HG02623 (cell line): ENCODE data around the gene PARD3B.

Experiments
- ATAC-seq: cut with Tn5 transposase; IDR thresholded peaks from one replicate; pipeline ENCODE4 v1.9.1; 2021; ENCODE audit warnings: moderate library complexity; ENCODE audit not compliant: unreplicated experiment

Gene PARD3B

GRCh38 chr2:205091411-205091810, 546.1 kb downstream of the PARD3B start:
- no peak for ATAC-seq

- ATAC-seq, result no peak
Measured at GRCh38 chr2:205094031-205094430, 548.8 kb downstream of the PARD3B start.

GRCh38 chr2:205103699-205104098, 558.4 kb downstream of the PARD3B start:
- no peak for ATAC-seq

- no peak for ATAC-seq
Measured at GRCh38 chr2:205107810-205108209, 562.5 kb downstream of the PARD3B start.

GRCh38 chr2:205115511-205115910, 570.2 kb downstream of the PARD3B start:
- ATAC-seq, result no peak

GRCh38 chr2:205117125-205117524, 571.9 kb downstream of the PARD3B start:
- no peak for ATAC-seq

DNA sequence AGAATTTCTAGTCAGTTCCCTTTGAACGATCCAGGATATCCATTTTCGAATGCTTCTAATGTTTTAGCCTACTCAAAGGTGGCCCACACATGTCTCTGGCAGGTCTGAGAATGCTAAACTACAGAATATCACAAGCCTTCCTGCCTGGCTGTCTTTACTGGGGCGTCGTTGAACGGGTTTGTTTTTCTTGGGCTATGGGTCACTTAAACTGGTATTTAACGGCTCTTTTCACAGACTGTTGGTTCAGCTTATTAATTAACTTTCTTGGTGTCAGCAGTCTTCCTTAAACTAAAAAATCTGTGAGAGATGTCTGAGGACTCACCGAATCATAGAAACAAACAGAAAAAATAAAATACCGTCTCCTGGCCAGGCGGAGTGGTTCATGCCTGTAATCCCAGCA, 573.9 kb downstream of the PARD3B start:
- ATAC-seq, result no peak

DNA sequence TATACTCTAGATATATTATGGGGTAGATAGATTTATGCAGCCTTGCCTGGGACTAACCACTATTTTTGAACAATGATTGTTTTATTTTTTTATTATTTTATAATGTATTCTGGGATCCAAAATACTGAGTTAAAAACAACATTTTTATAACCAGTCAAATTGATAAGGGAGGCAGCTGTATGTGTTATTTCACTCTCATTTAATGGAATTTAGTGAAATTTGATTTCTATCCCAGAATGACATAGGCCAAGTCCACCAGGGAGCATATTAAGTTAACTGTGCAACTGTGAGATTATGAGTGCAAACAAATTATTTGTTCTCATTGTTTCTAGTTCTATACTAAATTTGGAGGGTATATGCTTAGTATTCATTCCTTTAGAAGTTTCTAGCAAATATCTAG, 583.5 kb downstream of the PARD3B start:
- ATAC-seq, result no peak

DNA sequence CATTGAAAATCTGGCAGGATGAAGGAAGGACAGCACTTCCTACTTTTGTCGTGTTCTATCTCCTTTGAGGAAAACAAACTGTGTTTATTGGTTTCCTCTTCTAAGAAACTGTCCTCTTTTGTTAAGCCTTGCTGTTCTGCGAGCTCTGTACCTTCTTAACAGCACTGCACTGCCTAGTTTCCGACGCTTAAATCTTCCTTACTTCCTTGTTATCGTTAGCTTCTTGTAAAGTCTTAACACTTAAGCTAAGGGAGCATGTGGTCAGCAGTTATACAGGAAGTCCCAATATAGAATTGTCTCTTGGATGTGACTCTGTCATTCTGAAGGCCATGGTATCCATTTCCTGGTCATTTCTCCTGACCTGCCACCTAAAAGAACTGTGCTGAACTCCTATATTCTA, 584.3 kb downstream of the PARD3B start:
- no peak for ATAC-seq

DNA sequence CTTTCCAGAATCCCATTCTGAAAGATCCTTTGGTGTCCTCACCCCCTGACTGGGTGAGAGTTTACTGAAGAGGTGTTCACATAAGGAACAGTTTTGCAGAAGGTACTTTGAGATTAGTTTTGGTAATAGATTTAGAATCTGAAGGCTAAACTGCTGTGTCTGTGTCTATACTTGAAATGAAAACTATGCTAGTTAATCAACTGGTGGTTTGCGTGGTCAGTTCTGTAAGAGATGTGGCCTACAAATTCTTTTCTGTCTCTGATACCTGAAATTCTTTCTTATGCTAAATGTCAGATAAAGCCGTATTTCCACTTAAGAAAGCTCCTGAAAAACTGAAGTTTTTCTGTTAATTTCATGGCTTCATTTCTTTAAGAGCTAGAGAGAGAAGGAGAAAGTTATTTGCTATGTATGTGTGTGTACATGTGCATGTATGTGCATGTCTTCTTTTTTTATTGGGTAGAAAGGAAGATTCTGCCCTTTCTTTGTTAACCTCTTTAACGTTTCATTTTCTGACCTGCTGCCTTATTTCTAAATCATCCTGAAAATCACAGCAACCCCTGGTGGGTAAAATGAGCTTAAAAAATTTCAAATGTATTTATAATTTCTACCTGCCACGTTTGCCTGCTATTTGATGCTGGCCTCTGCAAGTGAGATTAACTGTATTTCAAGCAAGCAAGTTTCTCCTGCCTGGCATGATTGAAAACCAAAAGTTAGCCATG, 585.0 kb downstream of the PARD3B start:
- no peak for ATAC-seq

DNA sequence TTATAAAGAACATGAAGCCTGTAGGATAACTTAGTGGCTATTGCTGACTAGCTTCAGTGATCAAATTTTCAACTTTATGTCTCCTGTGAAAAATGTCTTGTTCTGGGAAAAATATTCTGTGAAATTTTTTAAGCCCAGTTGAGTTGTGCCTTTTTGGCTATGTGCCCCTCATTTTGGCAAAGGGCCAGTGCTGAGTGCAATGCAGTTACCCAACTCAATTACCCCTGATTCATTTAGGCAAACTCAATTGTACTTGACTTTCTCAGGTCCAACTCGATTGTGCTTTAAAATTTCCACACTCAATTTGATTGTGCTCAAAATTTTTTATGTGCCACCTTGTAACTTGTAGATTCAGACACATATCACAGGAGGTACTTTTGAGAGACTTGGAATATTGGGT, 588.3 kb downstream of the PARD3B start:
- no peak for ATAC-seq

DNA sequence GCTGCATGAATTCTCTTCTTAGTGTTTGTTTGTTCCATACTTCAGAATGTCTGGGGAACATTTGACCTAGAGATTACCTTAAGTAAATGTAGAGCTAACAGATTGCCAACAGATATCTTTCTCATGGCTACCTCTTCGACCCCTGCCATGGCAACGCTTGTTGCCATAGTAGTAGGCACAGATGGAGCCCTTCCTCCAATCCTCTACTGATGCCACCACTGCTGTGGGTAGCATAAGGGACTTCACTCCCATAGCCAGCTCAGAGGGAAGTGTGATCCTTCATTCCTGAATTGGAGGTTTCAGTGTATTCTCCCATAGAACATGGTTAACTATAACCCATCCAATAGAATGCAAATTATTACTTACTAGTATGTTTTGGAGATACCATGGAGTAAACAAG, 593.5 kb downstream of the PARD3B start:
- no peak for ATAC-seq

DNA sequence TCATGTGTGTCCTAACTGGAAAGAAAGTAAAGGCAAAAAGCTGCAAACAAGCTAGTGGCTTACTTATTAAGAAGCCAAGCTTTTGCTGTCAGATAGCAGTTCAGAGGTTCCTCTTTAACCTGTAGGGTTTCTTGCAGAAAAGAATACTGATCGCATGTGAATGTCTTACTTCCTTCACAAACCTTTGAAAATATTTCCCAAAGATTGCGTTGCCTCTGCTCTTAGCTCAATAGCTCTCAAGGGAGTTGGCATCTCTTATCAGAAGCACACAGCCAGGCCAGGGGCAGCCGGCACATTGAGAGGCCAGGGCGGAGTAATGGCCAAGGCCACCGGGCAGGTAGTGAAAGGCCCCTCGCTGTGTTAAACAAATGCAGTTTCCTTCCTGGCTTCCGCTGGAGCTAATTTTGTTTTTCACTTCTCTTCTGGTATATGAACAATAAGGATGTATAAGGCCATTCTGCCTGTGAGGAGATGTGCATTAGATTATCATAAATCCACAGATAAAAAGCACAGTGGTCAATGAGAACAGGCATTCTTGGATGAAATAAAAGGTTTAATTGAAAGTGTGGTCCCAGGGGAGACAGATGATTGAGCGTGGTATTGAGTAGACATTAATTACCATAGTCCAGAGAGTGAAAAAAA, 594.7 kb downstream of the PARD3B start:
- ATAC-seq, result no peak

GRCh38 chr2:205141381-205141780, 596.1 kb downstream of the PARD3B start:
- ATAC-seq, result no peak

GRCh38 chr2:205145888-205146287, 600.6 kb downstream of the PARD3B start:
- no peak for ATAC-seq

DNA sequence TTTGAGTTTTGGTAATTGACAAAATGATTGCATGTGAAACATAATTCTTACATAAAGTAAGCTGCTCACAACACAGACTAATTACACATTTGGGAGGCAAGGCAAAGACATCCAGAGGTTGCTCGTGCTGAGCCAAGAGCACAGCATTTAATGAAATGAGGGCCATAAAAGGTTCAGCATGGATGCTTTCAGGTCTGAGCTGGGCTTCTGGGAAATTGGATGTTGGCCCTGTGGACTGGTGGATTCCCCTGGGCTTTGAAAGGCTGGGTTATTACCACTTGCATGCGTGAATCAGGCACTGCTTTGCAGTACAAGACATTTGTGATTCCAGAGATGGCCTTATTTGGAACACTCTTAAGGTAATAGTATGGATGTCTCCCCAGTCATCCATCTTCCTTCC, 603.5 kb downstream of the PARD3B start:
- ATAC-seq, result no peak

DNA sequence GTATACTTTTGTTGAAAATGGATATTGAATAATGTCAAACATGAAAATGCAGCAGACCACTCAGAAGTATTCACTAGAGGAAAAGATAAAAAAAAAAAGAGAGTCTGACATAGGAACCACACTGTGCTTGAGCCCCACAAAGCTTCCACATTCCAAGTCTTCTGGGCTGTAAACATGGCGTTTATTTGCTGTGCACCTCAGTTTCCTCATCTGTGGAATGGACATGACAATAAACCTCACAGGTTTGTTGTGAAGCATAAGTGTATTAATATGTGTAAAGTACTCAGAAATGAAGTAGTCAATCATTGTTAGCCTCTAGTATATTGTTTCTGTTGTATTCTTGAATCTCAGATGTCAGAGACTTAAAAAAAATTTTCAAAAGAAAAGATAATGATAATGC, 611.2 kb downstream of the PARD3B start:
- ATAC-seq, result no peak

DNA sequence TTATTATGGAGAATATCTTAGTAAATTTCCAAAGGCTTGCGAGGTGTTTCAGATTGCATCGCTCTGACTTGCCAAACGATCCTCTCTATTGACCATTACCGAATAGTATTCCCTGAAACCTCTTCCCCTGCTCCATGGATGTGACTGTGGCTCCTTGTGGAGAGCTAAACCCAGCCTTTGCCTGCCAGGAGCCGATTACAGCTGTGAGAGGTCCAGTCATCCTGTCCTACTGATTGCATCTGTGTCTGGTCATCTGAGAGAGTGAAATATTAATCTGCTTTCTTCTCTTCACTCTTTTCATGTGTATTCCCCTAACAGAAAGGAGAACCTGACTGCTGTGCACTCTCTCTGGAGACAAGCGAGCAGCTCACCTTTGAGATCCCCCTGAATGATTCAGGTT, 613.1 kb downstream of the PARD3B start:
- ATAC-seq, result no peak

- no peak for ATAC-seq
Measured at GRCh38 chr2:205161156-205161839, 616.0 kb downstream of the PARD3B start.

DNA sequence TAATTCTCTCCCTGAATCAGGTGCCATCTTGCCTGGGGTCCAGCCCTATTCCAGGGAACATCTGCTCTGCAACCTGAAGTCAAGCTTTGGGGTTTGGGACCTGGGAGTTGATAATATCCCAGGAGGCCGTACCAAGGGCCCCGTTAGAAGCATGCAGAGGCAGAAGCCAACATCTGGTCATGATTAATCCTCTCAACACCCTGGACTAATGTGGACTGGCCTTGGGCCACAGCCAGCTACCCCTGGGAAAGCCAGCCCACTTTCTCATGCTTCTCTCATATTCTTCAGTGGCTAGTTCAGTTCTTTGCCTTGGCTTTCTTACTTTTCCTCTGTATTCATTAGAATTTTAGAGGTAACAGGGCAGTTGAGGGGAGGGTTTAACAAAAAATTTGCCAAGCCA, 621.5 kb downstream of the PARD3B start:
- no peak for ATAC-seq

DNA sequence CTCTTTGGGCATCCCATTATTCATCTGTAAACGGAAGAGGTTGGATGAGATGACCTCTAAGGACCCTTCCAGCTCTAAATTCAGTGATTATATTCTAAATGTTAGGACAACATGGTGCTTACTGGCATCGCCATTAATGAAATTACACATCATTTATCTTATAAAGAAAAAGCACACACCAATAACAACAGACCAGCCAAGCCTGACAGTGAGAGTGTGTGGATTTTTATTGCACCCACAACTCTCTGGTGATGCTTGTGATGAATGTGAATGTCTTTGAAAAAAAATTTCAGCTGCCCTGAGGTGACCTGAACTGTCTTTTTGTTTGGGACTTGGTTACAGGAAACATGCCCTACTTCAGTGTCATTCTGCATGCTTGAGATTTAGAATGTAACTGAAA, 623.7 kb downstream of the PARD3B start:
- ATAC-seq, result no peak

DNA sequence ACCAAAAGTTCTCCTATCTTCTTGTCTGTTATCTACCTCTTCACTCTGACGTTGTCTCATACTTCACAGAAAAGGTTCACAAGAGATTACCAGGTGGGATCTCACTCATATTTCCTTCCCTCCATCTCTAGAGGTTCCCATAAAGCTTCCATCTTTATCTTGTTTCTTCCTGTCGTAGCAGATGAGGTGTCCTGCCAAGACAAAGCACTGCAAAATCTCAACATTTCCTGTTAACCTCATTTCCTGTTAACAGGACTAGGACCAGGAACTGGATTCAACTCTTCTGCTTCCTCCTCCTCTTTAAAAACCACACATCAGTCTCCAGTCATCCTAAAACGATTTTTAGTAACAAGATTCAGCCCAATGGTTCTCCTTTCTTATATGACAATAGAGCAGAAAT, 624.2 kb downstream of the PARD3B start:
- no peak for ATAC-seq
